AG04449 (cell line): Measurements from ENCODE around the gene INSRR.

ENCODE experiments used
- CTCF ChIA-PET: fragments of 350-600 bp; formaldehyde crosslinking; extraction: SDS; loops from one replicate; lab custom pipeline; 2021; ENCODE audit warnings: antibody characterized with exemption; lab: Yijun Ruan, JAX
- POLR2A ChIA-PET: fragments of 400-600, 350-600 bp; formaldehyde crosslinking; extraction: SDS; loops from one replicate; lab custom pipeline; 2020; ENCODE audit warnings: antibody characterized with exemption, inconsistent platforms; lab: Yijun Ruan, JAX
- DNase-seq: peaks from one replicate; pipeline ENCODE4 v3.0.0-alpha.2; 2010; ENCODE audit warnings: low read depth, low spot score
- H3K4me3 ChIP-seq: 2 replicates; pipeline ENCODE4 v1.5.1; 2011; ENCODE audit warnings: low read depth, mild to moderate bottlenecking, control low read depth, low read length
- CTCF ChIP-seq: IDR thresholded peaks from one replicate; pipeline ENCODE4 v1.5.1; 2011; ENCODE audit warnings: mild to moderate bottlenecking, moderate library complexity, low read length, control low read depth, inconsistent platforms; ENCODE audit not compliant: insufficient read depth; ENCODE audit errors: missing control alignments

The INSRR gene

GRCh38 chr1:156856282-156856785 lies 2.6 kb downstream of the INSRR start:
- ChIA-PET CTCF (interaction anchor here (0.9 to 16.4 kb wide), 11 partner anchors 8 to 167 kb away, joined by 3 to 476 read pairs (median 12); partner anchors contain the start of genes ISG20L2, LRRC71, METTL25B and PEAR1), POLR2A (no interaction called here)
- no peak for TF ChIP-seq CTCF
- no peak for DNase-seq
- H3K4me3 ChIP-seq = no peak overlapping the region

GRCh38 chr1:156854634-156855033 lies 4.3 kb downstream of the INSRR start:
- POLR2A ChIA-PET = no interaction called here
- CTCF ChIA-PET = interaction anchor here (0.6 to 16.4 kb wide), 7 partner anchors 13 to 165 kb away, joined by 3 to 192 read pairs (median 8); partner anchors contain the start of genes ISG20L2, METTL25B and PEAR1
- no peak overlapping the region for H3K4me3 ChIP-seq
- no peak for DNase-seq
- TF ChIP-seq CTCF = no peak

- CTCF ChIA-PET = interaction anchor here (1.2 to 16.4 kb wide), 8 partner anchors 15 to 128 kb away, joined by 3 to 175 read pairs (median 8); partner anchors contain the start of gene PEAR1
- no peak for TF ChIP-seq CTCF
- no peak for DNase-seq
- POLR2A ChIA-PET = interaction anchor here (1.0 to 1.5 kb wide), 2 partner anchors 53 to 102 kb away, joined by 3 to 4 read pairs; no protein-coding TSS in a partner anchor
- H3K4me3 ChIP-seq = no peak overlapping the region
These were observed 5.2 kb downstream of the INSRR start for GRCh38 chr1:156853761-156854160.

- ChIA-PET CTCF (interaction anchor here (0.9 to 16.4 kb wide), 11 partner anchors 14 to 127 kb away, joined by 3 to 175 read pairs (median 4); partner anchors contain the start of gene PEAR1), POLR2A (interaction anchor here (1.5 kb wide), 1 partner anchor 51 kb away, joined by 4 read pairs; no protein-coding TSS in a partner anchor)
- no peak for TF ChIP-seq CTCF
- H3K4me3 ChIP-seq = no peak overlapping the region
- no peak for DNase-seq
These were observed 6.5 kb downstream of the INSRR start for GRCh38 chr1:156852418-156852874.

GRCh38 chr1:156851779-156852417 lies 7.0 kb downstream of the INSRR start:
- CTCF ChIA-PET = interaction anchor here (1.1 to 16.4 kb wide), 8 partner anchors 11 to 125 kb away, joined by 3 to 175 read pairs (median 6); partner anchors contain the start of gene PEAR1
- DNase-seq = no peak
- TF ChIP-seq CTCF = no peak
- POLR2A ChIA-PET = no interaction called here
- H3K4me3 ChIP-seq = no peak overlapping the region

- POLR2A ChIA-PET = no interaction called here
- H3K4me3 ChIP-seq = no peak overlapping the region
- CTCF ChIA-PET = interaction anchor here (1.2 to 6.6 kb wide), 8 partner anchors 8 to 160 kb away, joined by 3 to 69 read pairs (median 4); partner anchors contain the start of genes INSRR and NTRK1
- DNase-seq = no peak
- TF ChIP-seq CTCF = no peak
These were observed 9.8 kb downstream of the INSRR start for GRCh38 chr1:156849151-156849496.
